ENCODE data around the gene WDHD1.
"Not testable (repeated sequence)": the region's sequence is repeated elsewhere in the genome, so short reads cannot be mapped to it uniquely, and the experiment has no call there.

WDHD1 gene, protein sequence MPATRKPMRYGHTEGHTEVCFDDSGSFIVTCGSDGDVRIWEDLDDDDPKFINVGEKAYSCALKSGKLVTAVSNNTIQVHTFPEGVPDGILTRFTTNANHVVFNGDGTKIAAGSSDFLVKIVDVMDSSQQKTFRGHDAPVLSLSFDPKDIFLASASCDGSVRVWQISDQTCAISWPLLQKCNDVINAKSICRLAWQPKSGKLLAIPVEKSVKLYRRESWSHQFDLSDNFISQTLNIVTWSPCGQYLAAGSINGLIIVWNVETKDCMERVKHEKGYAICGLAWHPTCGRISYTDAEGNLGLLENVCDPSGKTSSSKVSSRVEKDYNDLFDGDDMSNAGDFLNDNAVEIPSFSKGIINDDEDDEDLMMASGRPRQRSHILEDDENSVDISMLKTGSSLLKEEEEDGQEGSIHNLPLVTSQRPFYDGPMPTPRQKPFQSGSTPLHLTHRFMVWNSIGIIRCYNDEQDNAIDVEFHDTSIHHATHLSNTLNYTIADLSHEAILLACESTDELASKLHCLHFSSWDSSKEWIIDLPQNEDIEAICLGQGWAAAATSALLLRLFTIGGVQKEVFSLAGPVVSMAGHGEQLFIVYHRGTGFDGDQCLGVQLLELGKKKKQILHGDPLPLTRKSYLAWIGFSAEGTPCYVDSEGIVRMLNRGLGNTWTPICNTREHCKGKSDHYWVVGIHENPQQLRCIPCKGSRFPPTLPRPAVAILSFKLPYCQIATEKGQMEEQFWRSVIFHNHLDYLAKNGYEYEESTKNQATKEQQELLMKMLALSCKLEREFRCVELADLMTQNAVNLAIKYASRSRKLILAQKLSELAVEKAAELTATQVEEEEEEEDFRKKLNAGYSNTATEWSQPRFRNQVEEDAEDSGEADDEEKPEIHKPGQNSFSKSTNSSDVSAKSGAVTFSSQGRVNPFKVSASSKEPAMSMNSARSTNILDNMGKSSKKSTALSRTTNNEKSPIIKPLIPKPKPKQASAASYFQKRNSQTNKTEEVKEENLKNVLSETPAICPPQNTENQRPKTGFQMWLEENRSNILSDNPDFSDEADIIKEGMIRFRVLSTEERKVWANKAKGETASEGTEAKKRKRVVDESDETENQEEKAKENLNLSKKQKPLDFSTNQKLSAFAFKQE

DNA sequence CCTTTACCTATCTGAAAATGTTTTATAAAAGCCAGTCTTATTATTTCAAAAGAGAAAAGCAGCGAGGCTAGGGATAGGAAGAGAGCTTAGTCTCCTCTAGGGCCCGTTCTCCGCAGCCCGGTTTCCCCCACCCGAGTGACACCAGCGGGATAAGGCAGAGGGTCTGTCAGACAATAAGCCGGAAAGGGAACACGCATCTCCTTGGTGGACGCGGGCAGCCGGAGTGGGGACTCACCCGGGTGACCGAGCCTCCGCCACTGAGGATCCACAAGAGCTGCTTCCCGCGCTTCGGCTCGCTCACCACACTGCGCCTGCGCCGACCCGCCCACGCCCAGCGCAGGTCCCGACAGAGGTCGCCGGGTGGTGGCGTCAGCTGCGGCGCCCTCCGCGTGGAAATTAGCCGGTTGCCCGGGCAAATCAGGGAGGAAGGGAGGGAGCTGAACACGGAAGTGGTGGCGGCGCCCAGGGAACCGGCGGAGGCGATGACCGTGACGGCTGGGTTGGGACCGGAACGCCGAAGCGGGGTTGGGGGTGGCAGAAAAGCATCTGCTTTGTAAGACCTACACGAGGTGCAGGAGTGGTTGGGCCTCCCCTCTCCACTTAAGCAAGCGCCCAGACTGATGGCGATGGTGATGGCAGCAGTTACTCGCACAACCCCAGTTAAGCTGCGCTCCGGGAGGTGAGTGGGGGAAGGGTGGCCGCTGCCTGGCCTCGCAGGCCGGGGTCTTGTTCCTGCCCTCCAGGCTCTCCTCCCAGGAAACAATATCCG, at the start of gene WDHD1, which contains the start of gene SOCS4:
WDHD1 (minus strand) TSS at position 307 of the 769 bp plus-strand sequence. CDS start 312 bp downstream, outside the sequence.
SOCS4 (plus strand) TSS at position 444 of the 769 bp plus-strand sequence. CDS start 15,806 bp downstream, outside the sequence.
- peak; percentile 96 to 98 (median 98) for DNase-seq

DNA sequence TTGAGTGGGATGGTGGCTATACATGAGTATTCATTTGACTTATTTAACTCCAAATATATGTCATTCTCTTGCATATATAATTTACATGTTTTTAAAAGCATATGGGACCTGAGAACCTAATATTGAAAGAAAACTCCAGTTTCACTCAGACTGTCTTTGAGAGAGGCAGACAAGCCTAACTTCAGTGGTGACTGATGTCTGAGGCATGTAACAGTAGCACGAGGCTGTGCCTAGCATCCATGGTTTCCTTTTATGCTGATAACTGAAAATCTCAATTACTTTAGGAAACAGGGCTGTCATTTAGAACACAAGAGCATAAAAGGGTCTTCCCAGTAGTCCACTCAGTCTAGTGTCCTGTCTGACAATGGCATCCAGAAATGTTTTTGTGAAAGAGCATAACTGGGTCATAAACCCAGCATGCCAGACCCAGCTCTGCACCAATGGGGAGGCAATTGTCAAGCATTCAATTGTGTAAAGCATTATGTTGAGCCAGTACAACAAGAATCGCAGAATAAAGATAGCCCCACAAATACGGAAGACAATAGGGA, 48.8 kb upstream of the WDHD1 start:
- DNase-seq, result no peak

DNA sequence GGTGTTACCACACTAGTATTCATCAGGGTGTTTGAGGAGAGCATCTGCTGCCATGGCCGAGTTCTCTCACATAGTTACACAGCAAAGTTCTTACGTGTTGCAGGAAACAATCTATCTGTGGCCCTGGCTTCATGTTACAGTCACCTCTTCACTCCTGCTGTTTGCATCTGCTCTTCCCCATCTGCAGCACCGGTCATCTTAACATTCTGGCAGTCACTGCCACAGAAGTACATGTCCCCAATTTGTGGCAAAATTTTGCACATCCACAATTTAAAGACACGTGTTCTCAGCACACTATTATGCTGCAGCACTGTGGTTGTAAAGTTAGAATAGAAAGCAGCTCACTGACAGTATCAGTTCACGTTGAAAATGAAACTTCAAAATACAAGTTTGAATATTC, 47.8 kb upstream of the WDHD1 start:
- no peak for DNase-seq

DNA sequence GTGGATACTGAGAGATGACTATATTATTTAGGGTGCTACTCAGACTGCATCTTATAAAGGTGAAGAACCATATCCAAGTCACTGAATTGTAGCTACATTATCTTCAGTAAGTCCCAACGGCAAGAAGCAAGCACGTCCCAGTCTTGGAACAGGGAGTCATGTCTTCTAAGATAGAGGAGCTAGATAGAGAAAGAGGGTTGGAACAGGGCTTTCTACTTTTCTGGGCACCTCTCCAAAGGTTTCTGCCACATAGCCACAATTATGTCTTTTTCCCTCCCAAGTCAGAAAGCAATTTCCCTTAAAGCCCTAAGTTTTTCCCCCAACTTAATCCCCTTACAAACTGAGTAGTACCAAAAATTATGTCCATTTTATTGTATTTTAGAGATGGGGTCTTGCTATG, 47.0 kb upstream of the WDHD1 start:
- no peak for DNase-seq

DNA sequence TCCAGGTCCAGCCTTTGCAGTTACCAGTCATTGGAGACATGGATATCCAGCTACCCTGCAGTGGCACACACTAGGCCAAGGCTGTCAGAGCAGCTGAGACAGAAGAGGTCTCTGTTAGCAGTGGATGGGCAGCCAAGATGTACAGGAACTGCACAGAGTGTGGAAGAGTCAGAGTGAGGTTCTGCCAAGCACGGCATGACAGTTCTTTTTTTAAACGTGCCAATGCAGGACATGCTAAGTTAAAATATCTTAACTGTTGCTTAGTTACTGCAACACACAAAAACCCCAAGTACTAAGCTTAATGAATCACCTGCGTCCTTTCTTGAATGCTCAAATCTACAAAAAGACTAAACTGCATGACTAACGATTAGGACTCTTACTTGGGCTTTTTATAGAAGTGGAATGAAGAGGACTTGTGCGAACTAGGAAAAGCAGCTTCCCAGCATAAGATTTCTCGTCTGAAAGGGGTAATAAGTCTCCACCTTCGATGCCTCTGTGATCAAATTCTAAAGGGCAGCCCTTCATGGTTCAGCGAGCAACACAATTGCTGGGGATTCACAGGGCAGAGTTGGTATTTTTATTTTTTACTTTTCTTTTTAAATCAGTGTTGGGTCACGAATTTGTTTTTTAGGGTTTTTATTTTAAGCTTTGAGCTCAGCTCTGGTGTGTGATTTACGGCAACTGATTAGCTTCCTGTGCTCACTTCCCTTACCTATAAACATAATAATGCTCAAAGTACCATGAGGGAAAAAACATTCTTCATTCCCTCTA, 45.2 kb upstream of the WDHD1 start:
- peak in 1 of 3 experiments; percentile 24 for DNase-seq

DNA sequence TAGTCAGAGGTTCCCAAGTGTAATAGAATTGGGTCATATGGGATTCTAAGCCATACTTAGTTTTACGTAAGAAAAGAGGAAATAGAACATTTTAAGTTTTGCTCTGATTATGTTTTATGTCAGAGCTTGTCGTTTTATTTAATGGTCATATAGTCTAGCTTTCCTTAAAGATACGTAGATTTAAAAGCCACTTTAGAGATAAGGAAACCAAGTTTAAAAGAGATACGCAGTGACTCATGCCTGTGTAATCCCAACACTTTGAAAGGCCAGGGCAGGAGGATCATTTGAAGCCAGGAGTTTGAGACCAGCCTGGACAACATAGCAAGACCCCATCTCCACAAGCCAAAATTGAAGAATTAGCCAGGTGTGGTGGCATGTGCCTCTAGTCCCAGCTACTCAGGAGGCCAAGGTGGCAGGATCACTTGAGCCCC, 44.1 kb upstream of the WDHD1 start:
- DNase-seq, result no peak

DNA sequence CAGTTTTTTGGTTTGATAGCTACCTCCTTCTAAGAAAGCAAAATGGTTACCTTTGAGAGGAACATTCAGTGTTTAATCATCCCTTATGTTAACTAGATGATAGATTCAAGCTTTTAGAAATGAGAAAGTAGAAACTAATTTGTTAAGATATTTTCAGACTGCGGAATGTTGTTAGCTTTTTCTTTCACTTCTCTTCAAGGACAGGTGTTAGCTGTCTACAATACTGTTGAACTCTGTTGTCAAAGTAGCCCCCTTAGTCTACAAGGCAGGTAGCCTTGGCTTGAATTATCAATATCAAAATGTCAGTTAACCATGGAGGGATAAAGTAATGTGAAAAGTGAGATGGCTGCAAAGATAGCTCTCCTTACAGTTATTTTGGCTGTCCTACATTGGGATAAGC, 39.3 kb upstream of the WDHD1 start:
- no peak for DNase-seq

DNA sequence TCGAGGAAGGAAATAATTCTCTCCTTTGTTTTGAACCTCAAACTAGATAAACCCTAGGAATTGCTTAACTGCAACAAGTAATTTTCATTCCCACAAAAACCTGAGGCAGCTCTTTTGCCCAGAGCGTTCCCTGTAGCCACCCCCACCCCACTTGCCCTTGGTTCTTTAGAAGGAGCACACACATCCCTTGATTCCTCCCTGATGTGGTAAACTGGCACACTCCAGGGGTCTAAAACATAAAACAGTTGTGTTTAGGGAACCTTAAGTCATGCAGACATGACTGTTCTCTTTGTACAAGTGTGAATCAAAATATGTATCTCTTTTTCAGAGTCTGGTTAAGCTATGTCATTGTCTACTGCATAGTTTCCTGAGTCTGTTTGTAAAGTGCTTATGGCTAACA, 38.5 kb upstream of the WDHD1 start:
- no peak for DNase-seq

DNA sequence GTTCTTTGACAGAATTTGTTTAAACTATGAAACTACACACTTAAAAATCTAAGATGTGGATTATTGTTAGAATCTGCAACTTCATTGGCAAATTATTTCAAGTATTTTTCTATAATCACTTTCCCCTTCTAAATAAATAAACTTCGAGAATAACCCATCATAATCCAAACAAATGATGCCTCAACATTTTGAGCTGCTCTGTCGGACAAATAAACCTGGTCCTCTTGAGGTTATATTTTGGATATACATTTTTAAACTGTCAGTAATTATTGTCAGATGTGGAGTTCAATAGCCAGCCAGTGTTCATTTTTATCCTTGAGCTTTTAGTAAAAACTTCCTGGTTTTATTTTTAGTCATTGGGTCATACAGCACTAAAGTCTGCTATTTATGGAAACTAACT, 38.0 kb upstream of the WDHD1 start:
- DNase-seq, result not testable (repeated sequence)

DNA sequence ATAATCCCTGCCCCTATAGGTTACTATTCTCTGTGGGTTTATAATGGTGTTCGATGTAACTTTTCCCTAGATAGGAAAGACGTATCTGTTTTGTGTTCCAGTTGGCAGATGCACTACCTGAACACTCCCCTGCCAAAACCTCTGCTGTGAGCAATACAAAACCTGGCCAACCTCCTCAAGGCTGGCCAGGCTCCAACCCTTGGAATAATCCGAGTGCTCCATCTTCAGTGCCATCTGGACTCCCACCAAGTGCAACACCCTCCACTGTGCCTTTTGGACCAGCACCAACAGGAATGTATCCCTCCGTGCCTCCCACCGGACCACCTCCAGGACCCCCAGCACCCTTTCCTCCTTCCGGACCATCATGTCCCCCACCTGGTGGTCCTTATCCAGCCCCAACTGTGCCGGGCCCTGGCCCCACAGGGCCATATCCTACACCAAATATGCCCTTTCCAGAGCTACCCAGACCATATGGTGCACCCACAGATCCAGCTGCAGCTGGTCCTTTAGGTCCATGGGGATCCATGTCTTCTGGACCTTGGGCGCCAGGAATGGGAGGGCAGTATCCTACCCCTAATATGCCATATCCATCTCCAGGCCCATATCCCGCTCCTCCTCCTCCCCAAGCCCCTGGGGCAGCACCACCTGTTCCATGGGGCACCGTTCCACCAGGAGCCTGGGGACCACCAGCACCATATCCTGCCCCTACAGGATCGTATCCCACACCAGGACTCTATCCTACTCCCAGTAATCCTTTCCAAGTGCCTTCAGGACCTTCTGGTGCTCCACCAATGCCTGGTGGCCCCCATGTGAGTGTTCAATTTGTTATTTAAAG, 35.8 kb upstream of the WDHD1 start:
- no peak for DNase-seq

DNA sequence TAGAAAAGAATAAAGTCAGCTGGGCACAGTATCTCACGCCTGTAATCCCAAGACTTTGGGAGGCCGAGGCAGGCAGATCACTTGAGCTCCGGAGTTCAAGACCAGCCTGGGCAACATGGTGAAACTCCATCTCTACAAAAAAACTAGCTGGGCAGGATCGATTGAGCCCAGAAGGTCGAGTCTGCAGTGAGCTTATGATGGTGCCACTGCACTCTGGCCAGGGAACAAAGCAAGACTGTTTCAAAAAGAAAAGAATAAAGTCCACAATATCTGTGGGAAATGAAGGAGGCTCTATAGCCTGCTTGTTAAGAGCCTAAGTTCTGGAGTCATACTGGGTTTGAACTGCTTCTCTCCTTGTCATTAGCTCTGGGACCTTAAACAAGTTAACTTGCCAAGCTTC, 32.4 kb upstream of the WDHD1 start:
- DNase-seq, result no peak

DNA sequence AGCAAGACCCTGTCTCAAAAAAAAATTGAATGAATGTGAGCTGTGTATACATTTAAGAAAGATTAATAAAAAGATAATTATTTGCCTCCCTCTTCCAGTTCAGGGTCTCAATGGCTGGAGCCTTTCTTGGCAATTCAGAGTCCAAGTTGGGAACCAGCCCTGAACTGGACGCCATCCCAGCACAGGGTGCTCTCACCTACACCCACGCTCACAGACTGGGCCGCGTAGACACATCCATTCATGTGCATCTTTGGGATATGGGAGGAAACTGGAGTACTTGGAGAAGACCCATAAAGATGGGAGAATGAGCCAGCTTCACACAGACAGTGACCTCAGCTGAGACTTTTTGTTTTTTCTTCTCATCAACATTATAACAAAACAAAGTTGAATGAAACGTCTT, 31.0 kb upstream of the WDHD1 start:
- DNase-seq, result no peak

DNA sequence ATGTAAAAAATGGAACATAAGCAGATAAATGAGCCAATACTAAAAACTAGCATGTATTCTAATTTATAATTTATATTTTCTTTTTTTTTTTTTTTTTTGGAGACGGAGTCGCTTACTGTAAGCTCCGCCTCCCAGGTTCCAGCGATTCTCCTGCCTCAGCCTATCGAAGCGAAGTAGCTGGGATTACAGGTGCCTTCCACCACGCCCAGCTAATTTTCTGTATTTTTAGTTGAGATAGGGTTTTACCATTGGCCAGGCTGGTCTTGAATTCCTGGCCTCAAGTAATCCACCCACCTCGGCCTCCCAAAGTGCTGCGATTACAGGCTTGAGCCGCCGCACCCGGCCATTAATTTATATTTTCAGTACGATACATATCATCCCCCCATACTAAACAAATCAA, 27.2 kb upstream of the WDHD1 start:
- no peak for DNase-seq

DNA sequence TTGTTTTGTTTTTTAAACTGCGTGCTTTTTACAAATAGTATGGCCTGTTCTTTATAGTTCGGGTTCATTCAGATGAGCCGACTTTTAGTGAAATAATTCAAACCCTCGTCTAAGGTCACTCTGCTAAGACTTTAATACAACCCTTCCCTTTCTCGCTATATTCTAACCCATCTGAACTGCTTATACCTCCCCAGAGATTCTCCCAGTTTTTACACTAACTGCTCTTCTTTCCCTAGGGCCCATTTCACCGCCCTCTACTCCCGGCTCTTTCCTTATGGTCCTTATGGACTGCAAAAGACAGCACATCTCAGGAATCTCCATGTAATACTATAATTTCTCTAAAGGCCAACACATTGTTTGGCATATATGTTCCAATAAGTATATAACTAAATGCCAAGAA, 26.6 kb upstream of the WDHD1 start:
- DNase-seq, result no peak

DNA sequence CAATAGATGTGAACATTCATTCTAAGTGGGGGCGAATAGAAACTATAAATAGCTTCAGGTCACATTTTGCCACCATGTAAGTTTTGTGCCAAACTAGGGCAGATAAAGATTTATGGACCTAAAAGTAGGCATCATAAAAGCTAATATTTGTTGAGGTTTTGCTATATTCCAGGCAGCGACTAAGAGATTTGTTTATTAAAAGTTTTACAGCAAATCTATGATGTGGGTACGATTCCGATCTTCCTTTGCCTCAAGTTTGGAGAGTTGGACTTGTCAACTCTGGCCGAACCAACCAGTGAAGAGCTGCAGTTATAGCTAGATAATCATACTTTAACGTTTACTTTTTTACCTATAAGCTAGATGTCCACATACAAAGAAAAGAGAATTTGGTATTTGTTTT, 26.1 kb upstream of the WDHD1 start:
- DNase-seq, result no peak

DNA sequence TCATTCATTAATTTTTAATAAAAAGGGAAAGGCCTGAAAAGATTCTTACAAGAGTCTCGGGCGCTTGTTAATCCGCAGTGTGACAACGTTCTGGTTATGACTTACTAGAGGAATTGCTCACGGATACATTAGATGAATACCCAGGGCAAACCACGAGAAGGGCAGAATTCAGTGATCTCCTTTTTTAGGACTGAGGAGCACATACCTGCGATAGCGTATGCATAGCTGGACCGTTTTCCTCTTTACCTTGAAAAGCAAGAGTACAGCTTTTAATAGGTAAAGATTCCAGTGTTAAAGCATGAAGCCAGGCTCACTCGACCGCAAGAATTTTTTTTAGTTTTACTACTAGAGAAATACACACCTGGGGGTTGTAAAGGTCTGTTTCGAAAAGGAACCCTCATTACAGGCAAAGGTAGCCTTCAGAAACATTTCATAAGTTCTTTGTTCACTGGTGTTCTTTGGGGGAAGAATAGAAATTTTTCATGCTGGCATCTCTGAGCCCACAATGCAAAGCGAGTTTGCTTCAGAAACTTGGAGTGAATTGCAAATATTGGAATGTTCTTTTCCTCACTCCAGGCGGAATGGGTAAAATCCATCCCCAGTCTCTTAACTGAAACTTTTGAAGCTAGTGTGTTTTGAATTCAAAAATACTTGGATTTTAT, 25.5 kb upstream of the WDHD1 start:
- DNase-seq, result no peak

DNA sequence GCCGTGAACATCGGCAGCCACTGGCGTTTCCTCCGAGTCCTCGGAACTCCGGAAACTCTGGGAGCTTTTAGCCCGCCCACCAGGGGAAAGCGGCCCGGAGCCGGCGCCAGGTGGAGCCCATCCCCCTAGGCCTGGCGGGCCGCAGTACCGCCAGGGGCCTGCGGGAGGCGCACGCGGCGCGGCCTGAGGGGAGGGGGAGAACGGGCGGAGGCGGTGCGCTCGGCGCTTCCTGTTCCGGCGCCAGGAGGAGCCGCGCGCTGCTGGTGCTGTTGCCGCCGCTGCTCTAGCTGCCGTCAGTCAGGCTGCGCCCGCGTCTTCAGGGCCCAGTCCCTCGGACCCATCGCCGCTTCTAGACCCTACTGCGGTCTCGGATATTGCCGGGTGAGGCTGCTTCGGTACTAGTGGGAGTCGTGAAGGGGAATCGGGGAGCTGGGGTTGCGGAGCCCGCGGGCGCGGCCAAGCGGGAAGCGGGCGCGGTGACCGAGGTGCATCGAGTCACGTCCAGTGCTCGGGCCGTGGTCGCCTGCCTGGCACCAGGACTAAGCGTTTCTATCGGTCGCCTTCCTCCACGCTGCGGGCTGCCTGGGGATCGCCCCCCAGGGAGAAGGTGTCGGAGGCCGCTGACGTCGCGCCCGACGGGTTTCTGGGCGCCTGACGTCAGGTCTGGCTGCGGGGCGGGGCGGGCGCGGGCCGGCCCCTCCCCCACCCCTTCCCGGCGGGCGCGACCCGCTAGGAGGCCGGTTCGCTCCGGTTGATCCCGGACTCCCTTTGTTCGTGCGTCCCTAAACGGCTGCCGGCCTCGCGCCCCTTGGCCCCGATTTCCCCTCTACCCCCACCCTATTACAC, 24.7 kb upstream of the WDHD1 start, which contains the start of gene MAPK1IP1L:
MAPK1IP1L (plus strand) TSS at position 225 of the 846 bp plus-strand sequence. CDS start 10,037 bp downstream, outside the sequence.
- peak; percentile 97 to 98 (median 97) for DNase-seq

DNA sequence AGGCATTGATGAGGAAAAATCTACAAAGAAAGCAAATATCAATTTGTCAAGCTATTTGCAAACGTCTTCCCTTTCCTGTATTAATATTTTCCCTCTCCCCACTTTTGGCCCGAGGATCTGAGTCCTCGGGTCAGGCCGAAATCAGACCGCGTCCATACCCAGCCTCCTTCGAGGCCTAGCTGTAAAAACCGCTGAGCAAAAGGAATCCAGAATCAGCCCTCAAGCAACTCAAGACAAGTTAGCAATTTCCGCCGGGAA, 24.2 kb upstream of the WDHD1 start:
- DNase-seq, result no peak

DNA sequence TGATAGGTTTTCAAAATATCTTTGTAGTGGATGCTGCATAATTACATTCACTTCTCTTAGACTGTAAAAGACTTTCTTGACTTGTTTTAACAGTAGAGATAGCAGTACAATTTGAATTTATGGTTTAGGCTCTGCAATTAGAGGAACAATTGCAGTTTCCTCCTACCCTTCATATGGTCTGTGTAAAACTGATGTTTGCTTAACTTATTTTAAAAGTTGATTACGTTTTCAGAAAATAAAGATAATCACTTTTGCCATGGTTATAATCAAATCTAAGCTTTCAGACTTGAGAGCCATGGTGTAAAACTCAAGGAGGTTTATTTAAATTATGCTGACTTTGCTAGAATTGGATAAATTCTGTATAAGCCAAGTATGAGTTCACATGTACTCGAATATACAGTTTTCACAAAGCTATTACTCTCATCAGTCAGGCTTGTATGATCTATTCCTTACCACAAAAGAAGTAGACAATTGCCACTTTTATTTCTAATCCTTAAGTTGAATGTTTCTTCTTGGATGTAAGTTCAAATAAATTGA, 22.1 kb upstream of the WDHD1 start:
- no peak for DNase-seq
